HG03565 (cell line): ENCODE data around the gene BPHL.
"Not testable (repeated sequence)": the region's sequence is repeated elsewhere in the genome, so short reads cannot be mapped to it uniquely, and the experiment has no call there.

Experiments
- ATAC-seq: cut with Tn5 transposase; IDR thresholded peaks from one replicate; pipeline ENCODE4 v1.9.1; 2021; ENCODE audit warnings: mild to moderate bottlenecking, moderate library complexity; ENCODE audit not compliant: unreplicated experiment

BPHL gene

DNA sequence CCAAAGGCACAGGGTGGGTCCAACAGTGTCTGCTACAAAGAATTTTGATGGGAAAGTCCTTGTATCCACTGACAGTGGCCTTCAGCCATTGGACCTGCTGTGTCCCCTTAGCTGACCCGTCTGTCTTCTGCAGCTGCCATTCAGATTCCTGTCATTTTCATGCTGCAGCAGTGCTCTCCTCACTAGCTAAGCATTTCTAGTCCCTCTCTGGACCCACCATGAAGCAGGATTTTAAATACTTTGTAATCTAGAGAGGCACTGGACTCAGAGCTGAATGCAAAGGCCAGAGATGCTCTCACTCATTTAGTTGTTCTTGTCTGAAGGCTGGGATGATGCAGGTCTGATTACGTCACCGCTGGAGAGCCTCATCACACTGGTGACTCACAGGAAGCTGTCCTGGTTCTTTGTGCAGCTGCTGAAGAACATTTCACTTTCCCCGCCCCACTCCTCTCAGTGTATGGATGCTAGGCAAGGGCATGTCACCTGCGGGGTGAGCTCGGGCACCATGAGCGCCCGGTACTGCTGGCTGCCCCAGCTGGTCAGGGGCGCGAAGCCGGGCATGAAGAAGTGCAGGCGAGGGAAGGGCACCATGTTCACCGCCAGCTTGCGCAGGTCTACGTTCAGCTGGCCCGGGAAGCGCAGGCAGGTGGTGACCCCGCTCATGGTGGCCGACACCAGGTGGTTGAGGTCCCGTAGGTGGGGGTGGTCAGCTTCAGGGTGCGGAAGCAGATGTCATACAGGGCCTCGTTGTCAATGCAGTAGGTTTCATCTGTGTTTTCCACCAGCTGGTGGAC is 58.2 kb downstream of the BPHL start:
- no peak for ATAC-seq

GRCh38 chr6:3178666-3179065 is 60.2 kb downstream of the BPHL start:
- not testable (repeated sequence) for ATAC-seq

DNA sequence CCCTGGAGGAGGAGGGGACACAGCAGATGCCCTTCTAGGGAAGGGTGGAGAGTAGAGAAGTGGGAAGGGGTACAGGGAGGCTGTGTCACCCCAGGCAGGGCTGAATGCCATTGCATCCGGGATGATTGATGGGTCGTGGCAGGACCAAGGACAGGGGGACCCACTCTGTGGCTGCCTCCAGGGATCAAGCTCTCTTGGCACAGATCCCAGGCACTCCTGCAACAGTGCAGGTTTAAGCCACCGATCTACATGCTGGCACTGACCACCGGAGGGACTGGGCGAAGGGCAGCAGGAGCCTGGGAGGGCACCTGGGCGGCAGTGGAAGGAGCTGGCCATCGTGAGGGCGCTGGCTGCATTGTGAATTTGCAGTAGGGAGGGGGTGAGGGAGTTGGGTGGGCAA is 61.4 kb downstream of the BPHL start:
- ATAC-seq: not testable (repeated sequence)

GRCh38 chr6:3181105-3181504 is 62.6 kb downstream of the BPHL start:
- no peak for ATAC-seq

GRCh38 chr6:3183066-3183465 is 64.6 kb downstream of the BPHL start:
- ATAC-seq: no peak

DNA sequence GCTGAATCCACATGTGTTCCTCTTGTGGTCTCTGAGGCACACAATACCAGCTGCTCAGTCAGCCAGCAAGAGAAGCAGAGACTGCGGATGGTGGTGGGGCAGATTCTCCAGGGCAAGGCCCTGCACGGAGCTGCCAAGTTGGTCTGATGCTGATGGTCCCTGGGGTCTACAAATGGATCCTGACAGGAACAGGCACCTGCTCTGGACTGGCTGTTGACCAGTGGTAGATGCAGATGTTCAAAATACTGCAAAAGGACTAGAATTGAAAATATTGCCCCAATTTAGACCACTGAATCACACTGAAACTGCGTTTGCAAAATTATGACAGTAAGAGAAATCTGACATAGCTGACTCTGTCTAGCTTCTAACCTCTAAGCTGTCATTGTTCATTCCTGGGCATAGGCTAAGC is 68.5 kb downstream of the BPHL start:
- no peak for ATAC-seq

- ATAC-seq: no peak
Measured at GRCh38 chr6:3188262-3188661, 69.8 kb downstream of the BPHL start.

GRCh38 chr6:3189192-3189591 is 70.7 kb downstream of the BPHL start:
- not testable (repeated sequence) for ATAC-seq

DNA sequence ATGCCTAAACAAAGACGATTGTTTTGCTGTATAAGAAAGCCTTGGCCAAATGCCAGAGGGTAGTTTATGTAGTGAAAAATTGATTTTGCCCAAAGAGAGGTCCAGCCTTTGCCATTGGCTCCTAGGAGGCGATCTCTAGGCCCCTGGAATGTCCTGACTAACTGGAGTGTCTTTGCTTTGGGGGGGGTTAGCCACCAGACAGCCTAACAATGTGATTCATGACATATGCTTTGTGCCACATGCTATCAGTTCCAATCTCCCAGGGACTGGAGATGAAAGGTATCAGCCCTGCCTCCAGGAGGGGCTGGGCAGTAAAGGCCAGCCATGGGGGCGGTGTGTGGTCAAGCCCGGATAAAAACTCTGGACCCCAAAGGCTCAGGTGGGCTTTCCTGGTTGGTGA is 71.5 kb downstream of the BPHL start:
- no peak for ATAC-seq

GRCh38 chr6:3190779-3191178 is 72.3 kb downstream of the BPHL start:
- no peak for ATAC-seq

GRCh38 chr6:3193102-3193849 is 74.8 kb downstream of the BPHL start:
- no peak for ATAC-seq

GRCh38 chr6:3194535-3195419 is 76.3 kb downstream of the BPHL start:
- no peak for ATAC-seq

GRCh38 chr6:3195420-3195694 is 76.8 kb downstream of the BPHL start:
- no peak for ATAC-seq

DNA sequence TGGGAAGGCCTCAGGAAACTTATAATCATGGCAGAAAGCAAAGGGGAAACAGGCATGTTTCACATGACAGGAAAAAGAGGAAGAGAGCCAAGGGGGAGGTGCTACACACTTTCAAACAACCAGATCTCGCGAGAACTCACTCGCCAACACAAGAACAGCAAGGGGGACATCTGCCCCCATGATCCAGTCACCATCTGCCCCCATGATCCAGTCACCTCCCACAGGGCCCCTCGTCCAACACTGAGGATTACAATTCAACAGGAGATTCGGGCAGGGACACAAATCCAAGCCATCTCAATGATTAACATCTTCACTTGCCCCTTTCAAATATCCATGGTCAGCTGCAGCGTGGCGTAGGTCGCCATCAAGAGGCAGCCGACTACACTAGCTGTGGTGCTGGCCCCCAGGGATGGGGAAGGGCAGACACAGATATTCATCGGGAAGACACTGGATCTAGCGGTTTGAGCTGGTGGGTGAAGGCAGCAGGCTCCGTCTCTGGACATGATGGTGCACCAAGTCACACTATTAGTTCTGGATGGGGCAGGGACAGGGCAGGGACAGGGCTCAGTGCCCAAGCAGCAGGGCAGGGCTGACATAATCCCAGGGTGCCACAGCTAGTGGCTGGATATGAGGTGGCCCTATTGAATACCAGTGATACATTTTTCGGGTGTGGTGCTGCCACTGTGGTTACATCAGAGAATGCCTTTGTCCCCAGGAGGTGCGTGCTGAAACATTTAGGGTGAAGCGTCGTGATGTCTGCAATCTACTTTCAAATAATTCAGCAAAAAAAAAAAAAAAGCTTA is 77.4 kb downstream of the BPHL start:
- no peak for ATAC-seq

GRCh38 chr6:3196770-3197169 is 78.3 kb downstream of the BPHL start:
- no peak for ATAC-seq

- not testable (repeated sequence) for ATAC-seq
Measured at GRCh38 chr6:3197734-3198133, 79.2 kb downstream of the BPHL start.

DNA sequence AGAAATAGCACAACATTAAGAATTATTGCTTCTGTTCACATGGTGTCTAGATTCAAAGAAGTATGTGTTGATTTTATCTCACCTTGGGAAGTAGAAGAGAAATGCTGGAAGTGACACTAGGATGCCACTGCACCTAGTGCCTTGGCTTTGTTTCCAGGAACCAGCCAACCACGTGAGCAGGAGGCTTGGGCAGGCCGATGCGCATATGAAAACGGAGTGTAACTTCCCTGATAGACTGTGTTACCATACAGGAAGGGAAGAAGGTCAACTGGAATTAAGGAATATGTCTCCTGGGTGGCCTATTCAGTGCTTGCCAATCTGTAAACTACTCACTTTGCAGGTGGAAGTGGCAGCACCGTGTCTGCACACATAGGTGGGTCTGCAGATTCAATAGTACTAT is 80.9 kb downstream of the BPHL start:
- ATAC-seq: no peak

- ATAC-seq: no peak
Measured at GRCh38 chr6:3200682-3201081, 82.2 kb downstream of the BPHL start.

GRCh38 chr6:3201388-3201787 is 82.9 kb downstream of the BPHL start:
- ATAC-seq: no peak
